Measurements from ENCODE around the gene NCOA7. TPM values are rescaled to one million over a fixed set of nuclear protein-coding genes. Genes with fewer than 3 reads are reported as not detected.

Gene NCOA7
- total and polyA plus RNA-seq, 9 of the 15 experiments (the other 6 are each of a cell fraction or from before 2014, with no cell fraction given): 5.8 to 14.6 (median 9.3) TPM

DNA sequence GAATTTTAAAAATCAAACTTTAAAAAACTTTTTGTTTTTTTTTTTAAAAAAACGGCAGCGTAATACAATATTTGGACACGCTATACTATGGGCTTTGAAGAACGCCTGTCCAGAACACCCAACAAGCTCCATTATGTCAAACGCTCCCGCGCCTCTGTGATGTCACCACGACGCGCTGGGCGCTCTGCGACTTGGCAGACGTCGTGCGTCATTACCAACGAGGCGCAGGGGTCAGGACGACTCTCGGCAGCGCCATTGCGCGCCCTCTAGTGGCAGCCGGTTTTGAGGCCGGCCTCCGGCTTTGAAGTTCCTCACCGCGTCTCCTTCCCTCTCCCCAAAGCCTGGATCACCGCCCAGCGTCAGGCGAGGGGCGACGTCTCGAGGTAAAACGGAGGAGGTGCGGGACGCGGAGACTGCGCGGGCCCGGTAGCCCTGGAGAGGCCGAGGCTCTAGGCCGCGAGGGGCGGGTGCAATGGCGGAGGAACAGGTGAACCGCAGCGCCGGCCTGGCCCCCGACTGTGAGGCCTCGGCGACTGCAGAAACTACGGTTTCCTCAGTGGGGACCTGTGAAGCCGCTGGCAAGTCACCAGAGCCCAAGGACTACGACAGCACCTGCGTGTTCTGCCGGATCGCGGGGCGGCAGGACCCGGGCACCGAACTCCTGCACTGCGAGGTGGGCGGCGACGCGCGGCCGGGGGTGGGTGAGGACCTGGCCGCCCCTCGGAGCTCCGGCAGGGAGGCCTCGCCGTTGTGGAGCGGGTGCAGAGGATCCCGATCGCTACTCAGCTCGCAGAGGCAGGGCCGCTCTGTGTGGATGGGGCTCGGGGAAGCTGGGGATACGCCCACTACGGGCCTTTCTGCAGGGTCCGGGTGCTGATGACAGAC, 166.0 kb downstream of the NCOA7 start, which contains the start of gene HINT3 (continued):
- TF ChIP-seq, protein P1, sequence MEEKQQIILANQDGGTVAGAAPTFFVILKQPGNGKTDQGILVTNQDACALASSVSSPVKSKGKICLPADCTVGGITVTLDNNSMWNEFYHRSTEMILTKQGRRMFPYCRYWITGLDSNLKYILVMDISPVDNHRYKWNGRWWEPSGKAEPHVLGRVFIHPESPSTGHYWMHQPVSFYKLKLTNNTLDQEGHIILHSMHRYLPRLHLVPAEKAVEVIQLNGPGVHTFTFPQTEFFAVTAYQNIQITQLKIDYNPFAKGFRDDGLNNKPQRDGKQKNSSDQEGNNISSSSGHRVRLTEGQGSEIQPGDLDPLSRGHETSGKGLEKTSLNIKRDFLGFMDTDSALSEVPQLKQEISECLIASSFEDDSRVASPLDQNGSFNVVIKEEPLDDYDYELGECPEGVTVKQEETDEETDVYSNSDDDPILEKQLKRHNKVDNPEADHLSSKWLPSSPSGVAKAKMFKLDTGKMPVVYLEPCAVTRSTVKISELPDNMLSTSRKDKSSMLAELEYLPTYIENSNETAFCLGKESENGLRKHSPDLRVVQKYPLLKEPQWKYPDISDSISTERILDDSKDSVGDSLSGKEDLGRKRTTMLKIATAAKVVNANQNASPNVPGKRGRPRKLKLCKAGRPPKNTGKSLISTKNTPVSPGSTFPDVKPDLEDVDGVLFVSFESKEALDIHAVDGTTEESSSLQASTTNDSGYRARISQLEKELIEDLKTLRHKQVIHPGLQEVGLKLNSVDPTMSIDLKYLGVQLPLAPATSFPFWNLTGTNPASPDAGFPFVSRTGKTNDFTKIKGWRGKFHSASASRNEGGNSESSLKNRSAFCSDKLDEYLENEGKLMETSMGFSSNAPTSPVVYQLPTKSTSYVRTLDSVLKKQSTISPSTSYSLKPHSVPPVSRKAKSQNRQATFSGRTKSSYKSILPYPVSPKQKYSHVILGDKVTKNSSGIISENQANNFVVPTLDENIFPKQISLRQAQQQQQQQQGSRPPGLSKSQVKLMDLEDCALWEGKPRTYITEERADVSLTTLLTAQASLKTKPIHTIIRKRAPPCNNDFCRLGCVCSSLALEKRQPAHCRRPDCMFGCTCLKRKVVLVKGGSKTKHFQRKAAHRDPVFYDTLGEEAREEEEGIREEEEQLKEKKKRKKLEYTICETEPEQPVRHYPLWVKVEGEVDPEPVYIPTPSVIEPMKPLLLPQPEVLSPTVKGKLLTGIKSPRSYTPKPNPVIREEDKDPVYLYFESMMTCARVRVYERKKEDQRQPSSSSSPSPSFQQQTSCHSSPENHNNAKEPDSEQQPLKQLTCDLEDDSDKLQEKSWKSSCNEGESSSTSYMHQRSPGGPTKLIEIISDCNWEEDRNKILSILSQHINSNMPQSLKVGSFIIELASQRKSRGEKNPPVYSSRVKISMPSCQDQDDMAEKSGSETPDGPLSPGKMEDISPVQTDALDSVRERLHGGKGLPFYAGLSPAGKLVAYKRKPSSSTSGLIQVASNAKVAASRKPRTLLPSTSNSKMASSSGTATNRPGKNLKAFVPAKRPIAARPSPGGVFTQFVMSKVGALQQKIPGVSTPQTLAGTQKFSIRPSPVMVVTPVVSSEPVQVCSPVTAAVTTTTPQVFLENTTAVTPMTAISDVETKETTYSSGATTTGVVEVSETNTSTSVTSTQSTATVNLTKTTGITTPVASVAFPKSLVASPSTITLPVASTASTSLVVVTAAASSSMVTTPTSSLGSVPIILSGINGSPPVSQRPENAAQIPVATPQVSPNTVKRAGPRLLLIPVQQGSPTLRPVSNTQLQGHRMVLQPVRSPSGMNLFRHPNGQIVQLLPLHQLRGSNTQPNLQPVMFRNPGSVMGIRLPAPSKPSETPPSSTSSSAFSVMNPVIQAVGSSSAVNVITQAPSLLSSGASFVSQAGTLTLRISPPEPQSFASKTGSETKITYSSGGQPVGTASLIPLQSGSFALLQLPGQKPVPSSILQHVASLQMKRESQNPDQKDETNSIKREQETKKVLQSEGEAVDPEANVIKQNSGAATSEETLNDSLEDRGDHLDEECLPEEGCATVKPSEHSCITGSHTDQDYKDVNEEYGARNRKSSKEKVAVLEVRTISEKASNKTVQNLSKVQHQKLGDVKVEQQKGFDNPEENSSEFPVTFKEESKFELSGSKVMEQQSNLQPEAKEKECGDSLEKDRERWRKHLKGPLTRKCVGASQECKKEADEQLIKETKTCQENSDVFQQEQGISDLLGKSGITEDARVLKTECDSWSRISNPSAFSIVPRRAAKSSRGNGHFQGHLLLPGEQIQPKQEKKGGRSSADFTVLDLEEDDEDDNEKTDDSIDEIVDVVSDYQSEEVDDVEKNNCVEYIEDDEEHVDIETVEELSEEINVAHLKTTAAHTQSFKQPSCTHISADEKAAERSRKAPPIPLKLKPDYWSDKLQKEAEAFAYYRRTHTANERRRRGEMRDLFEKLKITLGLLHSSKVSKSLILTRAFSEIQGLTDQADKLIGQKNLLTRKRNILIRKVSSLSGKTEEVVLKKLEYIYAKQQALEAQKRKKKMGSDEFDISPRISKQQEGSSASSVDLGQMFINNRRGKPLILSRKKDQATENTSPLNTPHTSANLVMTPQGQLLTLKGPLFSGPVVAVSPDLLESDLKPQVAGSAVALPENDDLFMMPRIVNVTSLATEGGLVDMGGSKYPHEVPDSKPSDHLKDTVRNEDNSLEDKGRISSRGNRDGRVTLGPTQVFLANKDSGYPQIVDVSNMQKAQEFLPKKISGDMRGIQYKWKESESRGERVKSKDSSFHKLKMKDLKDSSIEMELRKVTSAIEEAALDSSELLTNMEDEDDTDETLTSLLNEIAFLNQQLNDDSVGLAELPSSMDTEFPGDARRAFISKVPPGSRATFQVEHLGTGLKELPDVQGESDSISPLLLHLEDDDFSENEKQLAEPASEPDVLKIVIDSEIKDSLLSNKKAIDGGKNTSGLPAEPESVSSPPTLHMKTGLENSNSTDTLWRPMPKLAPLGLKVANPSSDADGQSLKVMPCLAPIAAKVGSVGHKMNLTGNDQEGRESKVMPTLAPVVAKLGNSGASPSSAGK (IDR thresholded peaks at IDR 0.05): peak; percentile 74
- no peak for TF ChIP-seq GABPB2 (CRISPR knock-in tag; conservative IDR thresholded peaks at IDR 0.05)
- no peak for TF ChIP-seq ZNF174 (CRISPR knock-in tag; IDR thresholded peaks at IDR 0.05)
- TF ChIP-seq, protein P2, sequence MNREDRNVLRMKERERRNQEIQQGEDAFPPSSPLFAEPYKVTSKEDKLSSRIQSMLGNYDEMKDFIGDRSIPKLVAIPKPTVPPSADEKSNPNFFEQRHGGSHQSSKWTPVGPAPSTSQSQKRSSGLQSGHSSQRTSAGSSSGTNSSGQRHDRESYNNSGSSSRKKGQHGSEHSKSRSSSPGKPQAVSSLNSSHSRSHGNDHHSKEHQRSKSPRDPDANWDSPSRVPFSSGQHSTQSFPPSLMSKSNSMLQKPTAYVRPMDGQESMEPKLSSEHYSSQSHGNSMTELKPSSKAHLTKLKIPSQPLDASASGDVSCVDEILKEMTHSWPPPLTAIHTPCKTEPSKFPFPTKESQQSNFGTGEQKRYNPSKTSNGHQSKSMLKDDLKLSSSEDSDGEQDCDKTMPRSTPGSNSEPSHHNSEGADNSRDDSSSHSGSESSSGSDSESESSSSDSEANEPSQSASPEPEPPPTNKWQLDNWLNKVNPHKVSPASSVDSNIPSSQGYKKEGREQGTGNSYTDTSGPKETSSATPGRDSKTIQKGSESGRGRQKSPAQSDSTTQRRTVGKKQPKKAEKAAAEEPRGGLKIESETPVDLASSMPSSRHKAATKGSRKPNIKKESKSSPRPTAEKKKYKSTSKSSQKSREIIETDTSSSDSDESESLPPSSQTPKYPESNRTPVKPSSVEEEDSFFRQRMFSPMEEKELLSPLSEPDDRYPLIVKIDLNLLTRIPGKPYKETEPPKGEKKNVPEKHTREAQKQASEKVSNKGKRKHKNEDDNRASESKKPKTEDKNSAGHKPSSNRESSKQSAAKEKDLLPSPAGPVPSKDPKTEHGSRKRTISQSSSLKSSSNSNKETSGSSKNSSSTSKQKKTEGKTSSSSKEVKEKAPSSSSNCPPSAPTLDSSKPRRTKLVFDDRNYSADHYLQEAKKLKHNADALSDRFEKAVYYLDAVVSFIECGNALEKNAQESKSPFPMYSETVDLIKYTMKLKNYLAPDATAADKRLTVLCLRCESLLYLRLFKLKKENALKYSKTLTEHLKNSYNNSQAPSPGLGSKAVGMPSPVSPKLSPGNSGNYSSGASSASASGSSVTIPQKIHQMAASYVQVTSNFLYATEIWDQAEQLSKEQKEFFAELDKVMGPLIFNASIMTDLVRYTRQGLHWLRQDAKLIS (CRISPR knock-in tag; IDR thresholded peaks at IDR 0.05): peak; percentile 95
- TF ChIP-seq E2F3 (CRISPR knock-in tag; IDR thresholded peaks at IDR 0.05): 0 out of 2 replicates have a peak, but pooled peaks have one; percentile 16
- TF ChIP-seq ZNF551 (CRISPR knock-in tag; IDR thresholded peaks at IDR 0.05): no peak
- TF ChIP-seq DPF2 (IDR thresholded peaks at IDR 0.05): 0 out of 2 replicates have a peak, but pooled peaks have one; percentile 12
